Ishikawa (cell line): Measurements from ENCODE around the gene TNIK.

Experiments used
- CEBPB ChIP-seq: IDR thresholded peaks from 2 replicates; pipeline ENCODE4 v1.6.1; 2012
- EGR1 ChIP-seq: IDR thresholded peaks from 2 replicates; pipeline ENCODE4 v1.6.1; 2012
- FOXM1 ChIP-seq: IDR thresholded peaks from 2 replicates; pipeline ENCODE4 v1.6.1; 2012; ENCODE audit warnings: low read depth, borderline replicate concordance
- NFIC ChIP-seq: IDR thresholded peaks from 2 replicates; pipeline ENCODE4 v1.6.1; 2012
- TAF1 ChIP-seq: IDR thresholded peaks from 2 replicates; pipeline ENCODE4 v1.6.1; 2012; ENCODE audit warnings: low read depth, mild to moderate bottlenecking
- YY1 ChIP-seq: IDR thresholded peaks from 2 replicates; pipeline ENCODE4 v1.6.1; 2012; ENCODE audit warnings: low read depth
- TF ChIP-seq, protein P1 (sequence below): IDR thresholded peaks from 2 replicates; pipeline ENCODE4 v1.6.1; 2012; ENCODE audit warnings: low read depth, mild to moderate bottlenecking
- TF ChIP-seq, protein P2 (sequence below): IDR thresholded peaks from 2 replicates; pipeline ENCODE4 v1.6.1; 2012

DNA sequence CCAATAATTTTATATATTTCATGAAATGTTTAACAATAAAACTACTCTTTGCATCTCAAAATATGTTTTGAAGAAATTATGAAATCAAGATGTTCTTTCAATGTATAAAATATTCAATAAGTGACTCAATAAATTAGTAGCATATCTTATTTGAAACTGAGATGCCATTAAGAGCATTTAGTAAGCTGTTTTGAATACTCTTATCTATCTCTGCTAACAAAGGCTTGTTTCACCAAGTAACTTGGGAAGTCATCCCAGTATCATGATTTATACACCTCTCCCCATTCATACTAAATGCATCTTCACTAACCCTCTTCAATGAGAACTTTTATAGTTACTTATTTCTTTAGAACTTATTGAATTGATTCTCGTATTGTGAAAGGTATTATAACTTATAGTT, 43.1 kb downstream of the TNIK start:
- TF ChIP-seq TAF1 (no peak), EGR1 (no peak), NFIC (no peak), CEBPB (no peak), YY1 (no peak), FOXM1 (no peak)
- TF ChIP-seq, protein P1, sequence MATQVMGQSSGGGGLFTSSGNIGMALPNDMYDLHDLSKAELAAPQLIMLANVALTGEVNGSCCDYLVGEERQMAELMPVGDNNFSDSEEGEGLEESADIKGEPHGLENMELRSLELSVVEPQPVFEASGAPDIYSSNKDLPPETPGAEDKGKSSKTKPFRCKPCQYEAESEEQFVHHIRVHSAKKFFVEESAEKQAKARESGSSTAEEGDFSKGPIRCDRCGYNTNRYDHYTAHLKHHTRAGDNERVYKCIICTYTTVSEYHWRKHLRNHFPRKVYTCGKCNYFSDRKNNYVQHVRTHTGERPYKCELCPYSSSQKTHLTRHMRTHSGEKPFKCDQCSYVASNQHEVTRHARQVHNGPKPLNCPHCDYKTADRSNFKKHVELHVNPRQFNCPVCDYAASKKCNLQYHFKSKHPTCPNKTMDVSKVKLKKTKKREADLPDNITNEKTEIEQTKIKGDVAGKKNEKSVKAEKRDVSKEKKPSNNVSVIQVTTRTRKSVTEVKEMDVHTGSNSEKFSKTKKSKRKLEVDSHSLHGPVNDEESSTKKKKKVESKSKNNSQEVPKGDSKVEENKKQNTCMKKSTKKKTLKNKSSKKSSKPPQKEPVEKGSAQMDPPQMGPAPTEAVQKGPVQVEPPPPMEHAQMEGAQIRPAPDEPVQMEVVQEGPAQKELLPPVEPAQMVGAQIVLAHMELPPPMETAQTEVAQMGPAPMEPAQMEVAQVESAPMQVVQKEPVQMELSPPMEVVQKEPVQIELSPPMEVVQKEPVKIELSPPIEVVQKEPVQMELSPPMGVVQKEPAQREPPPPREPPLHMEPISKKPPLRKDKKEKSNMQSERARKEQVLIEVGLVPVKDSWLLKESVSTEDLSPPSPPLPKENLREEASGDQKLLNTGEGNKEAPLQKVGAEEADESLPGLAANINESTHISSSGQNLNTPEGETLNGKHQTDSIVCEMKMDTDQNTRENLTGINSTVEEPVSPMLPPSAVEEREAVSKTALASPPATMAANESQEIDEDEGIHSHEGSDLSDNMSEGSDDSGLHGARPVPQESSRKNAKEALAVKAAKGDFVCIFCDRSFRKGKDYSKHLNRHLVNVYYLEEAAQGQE = no peak
- TF ChIP-seq, protein P2, sequence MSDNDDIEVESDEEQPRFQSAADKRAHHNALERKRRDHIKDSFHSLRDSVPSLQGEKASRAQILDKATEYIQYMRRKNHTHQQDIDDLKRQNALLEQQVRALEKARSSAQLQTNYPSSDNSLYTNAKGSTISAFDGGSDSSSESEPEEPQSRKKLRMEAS = no peak
